Esophagus muscularis mucosa (tissue), 4 donors: Measurements from ENCODE around the gene HABP4.

Experiments
- EP300 ChIP-seq: sonication (generic); formaldehyde crosslinking; IDR thresholded peaks from one replicate; pipeline ENCODE4 v1.6.1; 2017; ENCODE audit warnings: antibody characterized with exemption
- POLR2A ChIP-seq: fragments of 450-650 bp; IDR thresholded peaks from one replicate; pipeline ENCODE4 v1.6.1; 2017; ENCODE audit warnings: antibody characterized with exemption, moderate library complexity, mild to moderate bottlenecking, low read depth
- TF ChIP-seq, protein P1 (sequence below), 3 experiments: fragments of 200-600 bp in 2 of 3; fragments of 450-650 bp in 1 of 3; sonication (generic) in 2 of 3; IDR thresholded peaks; one replicate each; pipeline ENCODE4 v1.5.1; 2017 to 2019; ENCODE audit warnings: antibody characterized with exemption in 3 of 3, mild to moderate bottlenecking in 2 of 3, moderate library complexity in 1 of 3

DNA sequence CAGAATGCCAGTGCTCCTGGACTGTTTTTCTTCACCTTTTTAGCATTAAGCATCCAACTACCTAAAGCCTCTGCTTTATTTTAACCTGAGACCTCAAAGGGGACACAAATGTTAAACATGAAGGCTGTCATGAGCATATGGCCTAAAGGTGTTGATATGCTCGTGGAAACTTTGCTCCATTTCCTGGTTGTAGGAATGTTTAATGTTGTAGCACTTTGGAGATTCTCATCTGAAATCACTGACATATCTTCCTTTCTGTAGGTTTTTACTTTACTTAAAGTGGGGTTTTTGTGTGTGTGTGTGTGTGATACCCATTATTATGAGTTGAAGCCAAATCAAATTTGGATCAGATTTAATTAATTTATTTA lies 37.0 kb downstream of the HABP4 start:
- TF ChIP-seq POLR2A = no peak
- TF ChIP-seq, protein P1, sequence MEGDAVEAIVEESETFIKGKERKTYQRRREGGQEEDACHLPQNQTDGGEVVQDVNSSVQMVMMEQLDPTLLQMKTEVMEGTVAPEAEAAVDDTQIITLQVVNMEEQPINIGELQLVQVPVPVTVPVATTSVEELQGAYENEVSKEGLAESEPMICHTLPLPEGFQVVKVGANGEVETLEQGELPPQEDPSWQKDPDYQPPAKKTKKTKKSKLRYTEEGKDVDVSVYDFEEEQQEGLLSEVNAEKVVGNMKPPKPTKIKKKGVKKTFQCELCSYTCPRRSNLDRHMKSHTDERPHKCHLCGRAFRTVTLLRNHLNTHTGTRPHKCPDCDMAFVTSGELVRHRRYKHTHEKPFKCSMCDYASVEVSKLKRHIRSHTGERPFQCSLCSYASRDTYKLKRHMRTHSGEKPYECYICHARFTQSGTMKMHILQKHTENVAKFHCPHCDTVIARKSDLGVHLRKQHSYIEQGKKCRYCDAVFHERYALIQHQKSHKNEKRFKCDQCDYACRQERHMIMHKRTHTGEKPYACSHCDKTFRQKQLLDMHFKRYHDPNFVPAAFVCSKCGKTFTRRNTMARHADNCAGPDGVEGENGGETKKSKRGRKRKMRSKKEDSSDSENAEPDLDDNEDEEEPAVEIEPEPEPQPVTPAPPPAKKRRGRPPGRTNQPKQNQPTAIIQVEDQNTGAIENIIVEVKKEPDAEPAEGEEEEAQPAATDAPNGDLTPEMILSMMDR (IDR thresholded peaks at IDR 0.05) = no peak
- no peak for TF ChIP-seq EP300
